Neutrophil (primary cell): ENCODE data around the gene PRMT3.
"Not testable (repeated sequence)": the region's sequence is repeated elsewhere in the genome, so short reads cannot be mapped to it uniquely, and the experiment has no call there.

ENCODE experiments used
- H3K27ac ChIP-seq: fragments of 200-600 bp; sonication (generic); 2 replicates; pipeline ENCODE4 v1.5.1; 2016; ENCODE audit warnings: mild to moderate bottlenecking, moderate library complexity
- H3K27me3 ChIP-seq: fragments of 200-600 bp; sonication (generic); 2 replicates; pipeline ENCODE4 v1.6.0; 2016; ENCODE audit warnings: mild to moderate bottlenecking
- H3K36me3 ChIP-seq: fragments of 200-600 bp; sonication (generic); 2 replicates; pipeline ENCODE4 v1.5.1; 2017
- H3K4me1 ChIP-seq, 2 experiments: fragments of 200-600 bp in 1 of 2; sonication (generic) in 1 of 2; 1 replicate in 1 of 2; 2 replicates in 1 of 2; pipeline versions ENCODE4 v1.5.1 to v1.6.1; 2013 to 2016; ENCODE audit warnings: low read depth in 1 of 2, low read length in 1 of 2, mild to moderate bottlenecking in 1 of 2, moderate library complexity in 1 of 2; ENCODE audit not compliant: control insufficient read depth in 1 of 2, insufficient read depth in 1 of 2
- H3K4me3 ChIP-seq, 2 experiments: fragments of 200-600 bp in 1 of 2; sonication (generic) in 1 of 2; 1 replicate in 1 of 2; 2 replicates in 1 of 2; pipeline ENCODE4 v1.5.1; 2013 to 2016; ENCODE audit warnings: low read depth in 1 of 2, low read length in 1 of 2, mild to moderate bottlenecking in 1 of 2, moderate library complexity in 1 of 2
- H3K9me3 ChIP-seq: fragments of 200-600 bp; sonication (generic); 2 replicates; pipeline ENCODE4 v1.5.1; 2016
- TF ChIP-seq, protein P1 (sequence below): fragments of 200-600 bp; sonication (generic); IDR thresholded peaks from 2 replicates; pipeline ENCODE4 v1.5.1; 2016; ENCODE audit warnings: antibody characterized with exemption

Gene PRMT3

DNA sequence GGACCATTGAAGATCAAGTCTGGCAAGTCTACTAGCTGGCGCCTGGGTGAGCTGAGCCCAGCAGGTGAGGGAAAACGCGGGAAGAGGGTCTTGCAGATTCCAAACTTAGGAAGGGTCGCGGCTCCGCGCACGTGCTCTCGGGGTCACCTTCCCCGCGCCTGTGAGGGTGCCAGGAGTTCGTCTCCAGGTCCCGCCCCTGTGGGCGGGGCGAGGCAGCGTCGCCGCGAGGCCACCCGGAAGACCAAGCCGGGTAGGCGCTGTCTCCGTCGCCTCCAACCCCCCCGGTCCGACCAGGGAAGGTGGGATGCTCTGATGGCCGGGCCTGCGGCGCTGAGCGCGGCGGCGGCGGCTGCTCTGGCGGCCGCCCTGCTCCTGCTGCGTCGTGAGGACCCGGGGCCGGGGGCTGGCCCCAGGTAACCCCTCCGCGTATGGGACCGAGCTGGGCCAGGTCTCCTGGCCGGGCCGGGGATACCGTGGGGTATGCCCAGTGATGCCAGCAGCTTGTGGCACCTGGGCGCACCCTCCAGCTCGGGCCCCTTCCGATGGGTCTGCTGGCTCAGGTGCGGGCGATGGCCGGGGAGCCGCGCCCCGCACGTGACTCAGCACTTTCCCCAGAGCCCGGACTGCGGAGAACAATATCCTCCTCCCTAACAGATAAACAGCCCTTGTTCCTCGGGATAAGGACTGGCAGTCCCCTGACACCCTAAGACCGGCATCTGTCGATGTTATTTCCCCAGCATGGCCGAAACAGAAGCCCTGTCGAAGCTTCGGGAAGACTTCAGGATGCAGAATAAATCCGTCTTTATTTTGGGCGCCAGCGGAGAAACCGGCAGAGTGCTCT, 23.8 kb upstream of the PRMT3 start, which contains the start of gene HTATIP2:
Gene HTATIP2, plus strand, starts transcription at position 215 of the 841 bp plus-strand sequence. Its CDS starts 524 bp downstream, at position 739.
- Histone ChIP-seq H3K4me3 (peak within 1 kb of the TSS; percentile 78 to 100), H3K9me3 (no peaks in the 10 kb centered on the region), H3K27me3 (no peaks in the 10 kb centered on the region), H3K36me3 (peaks cover 21% of the 10 kb centered on the region), H3K4me1 (peaks cover 18 to 40% of the 10 kb centered on the region in 2 experiments), H3K27ac (peak within 1 kb of the TSS; percentile 95)
- TF ChIP-seq, protein P1, sequence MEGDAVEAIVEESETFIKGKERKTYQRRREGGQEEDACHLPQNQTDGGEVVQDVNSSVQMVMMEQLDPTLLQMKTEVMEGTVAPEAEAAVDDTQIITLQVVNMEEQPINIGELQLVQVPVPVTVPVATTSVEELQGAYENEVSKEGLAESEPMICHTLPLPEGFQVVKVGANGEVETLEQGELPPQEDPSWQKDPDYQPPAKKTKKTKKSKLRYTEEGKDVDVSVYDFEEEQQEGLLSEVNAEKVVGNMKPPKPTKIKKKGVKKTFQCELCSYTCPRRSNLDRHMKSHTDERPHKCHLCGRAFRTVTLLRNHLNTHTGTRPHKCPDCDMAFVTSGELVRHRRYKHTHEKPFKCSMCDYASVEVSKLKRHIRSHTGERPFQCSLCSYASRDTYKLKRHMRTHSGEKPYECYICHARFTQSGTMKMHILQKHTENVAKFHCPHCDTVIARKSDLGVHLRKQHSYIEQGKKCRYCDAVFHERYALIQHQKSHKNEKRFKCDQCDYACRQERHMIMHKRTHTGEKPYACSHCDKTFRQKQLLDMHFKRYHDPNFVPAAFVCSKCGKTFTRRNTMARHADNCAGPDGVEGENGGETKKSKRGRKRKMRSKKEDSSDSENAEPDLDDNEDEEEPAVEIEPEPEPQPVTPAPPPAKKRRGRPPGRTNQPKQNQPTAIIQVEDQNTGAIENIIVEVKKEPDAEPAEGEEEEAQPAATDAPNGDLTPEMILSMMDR, result peak; percentile 27

DNA sequence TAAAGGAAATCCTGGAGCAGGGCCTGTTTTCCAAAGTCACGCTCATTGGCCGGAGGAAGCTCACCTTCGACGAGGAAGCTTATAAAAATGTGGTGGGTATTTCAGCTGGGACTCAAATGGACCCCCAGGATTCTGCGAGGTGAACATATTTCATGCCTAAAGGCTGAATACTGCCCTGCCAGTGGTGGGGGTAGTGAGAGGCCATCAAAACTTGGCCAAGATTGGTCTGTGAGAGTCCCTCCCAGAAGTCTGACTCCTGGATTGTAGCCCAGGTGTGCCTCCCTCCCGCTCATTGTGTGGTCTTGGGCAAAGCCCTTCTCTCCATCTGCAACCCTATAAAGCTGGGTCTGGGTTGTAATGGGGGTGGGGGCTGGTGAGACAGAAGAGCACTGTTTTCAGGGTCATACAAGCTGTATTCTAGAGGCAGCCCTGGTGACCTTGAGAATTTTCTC, 23.1 kb upstream of the PRMT3 start:
- Histone ChIP-seq H3K27ac (peak overlapping the region; percentile 95), H3K9me3 (no peaks in the 10 kb centered on the region), H3K4me1 (peaks cover 18 to 40% of the 10 kb centered on the region in 2 experiments), H3K36me3 (peaks cover 25% of the 10 kb centered on the region), H3K4me3 (peak overlapping the region; percentile 78 to 100), H3K27me3 (no peaks in the 10 kb centered on the region)
- TF ChIP-seq, protein P1, result no peak

DNA sequence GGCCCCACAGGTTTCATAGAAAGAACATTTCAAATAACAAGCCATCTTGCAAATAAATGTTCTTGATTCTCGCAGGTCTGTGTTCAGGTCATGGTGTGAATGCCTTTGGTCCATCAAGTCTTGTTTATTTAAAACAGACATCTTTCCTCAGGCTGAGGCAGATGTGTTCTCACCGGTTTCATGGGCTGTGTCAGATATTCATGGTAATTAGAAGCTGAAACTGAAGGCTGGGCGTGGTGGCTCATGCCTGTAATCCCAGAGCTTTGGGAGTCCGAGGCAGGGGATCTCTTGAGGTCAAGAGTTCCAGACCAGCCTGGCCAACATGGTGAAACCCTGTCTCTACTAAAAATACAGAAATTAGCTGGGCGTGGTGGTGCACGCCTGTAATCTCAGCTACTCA, 22.1 kb upstream of the PRMT3 start:
- not testable (repeated sequence) for H3K27me3 ChIP-seq, H3K4me3 ChIP-seq, H3K9me3 ChIP-seq, H3K27ac ChIP-seq
- H3K4me1 ChIP-seq, result peaks cover 18 to 36% of the 10 kb centered on the region in 2 experiments
- peaks cover 36% of the 10 kb centered on the region for H3K36me3 ChIP-seq

DNA sequence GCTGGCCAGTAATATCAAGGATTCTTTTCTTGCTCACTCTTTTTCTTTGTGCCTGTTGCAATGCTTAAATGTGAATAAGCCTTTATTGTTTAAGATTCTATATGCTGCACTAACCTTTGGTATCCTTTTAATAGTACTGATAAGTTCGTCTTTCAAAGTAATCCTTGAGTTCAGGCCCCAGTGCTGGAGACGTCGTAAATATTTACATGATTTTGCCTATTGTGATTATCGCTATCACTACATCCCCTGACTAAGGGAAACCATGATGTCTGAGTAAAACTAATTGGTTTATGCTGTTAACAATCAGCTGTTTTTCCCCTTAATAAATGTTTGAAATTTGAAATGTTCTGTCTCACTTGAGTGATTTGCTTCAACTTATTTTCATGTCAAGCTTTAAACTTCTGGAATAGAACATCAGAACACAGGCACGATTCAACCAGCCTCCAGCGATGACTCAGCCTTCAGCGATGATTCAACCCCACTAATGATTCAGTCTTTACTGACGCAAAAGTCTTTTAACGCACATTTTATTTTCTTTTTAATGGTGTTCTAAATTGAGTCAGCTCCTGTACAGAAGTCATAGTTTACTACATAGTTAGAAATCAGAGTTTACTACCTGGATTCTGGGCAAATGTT, 20.1 kb upstream of the PRMT3 start:
- H3K4me3 ChIP-seq, result no peak overlapping the region
- H3K27me3 ChIP-seq, result no peaks in the 10 kb centered on the region
- H3K4me1 ChIP-seq, result peaks cover 18 to 30% of the 10 kb centered on the region in 2 experiments
- TF ChIP-seq, protein P1, result no peak
- H3K27ac ChIP-seq, result no peak overlapping the region
- no peaks in the 10 kb centered on the region for H3K9me3 ChIP-seq
- peaks cover 56% of the 10 kb centered on the region for H3K36me3 ChIP-seq

DNA sequence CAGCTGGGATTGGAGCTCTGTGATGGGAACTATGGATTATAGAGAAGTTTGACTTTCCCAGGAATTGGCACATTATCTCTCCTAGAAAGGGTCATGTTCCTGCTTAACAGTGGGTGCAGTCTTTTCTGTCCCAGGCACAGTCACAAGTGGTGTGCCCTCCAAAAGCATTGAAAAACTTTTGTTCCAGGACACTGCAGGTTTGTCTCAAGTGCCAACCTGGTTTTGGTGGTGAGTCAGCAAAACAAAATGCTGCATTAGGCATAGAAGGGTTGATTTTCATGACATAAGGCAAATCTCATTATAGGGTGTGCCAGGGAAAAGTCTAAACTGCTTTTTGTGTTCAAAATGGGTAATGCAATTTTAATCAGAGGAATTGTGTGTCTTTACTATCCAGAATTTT, 19.1 kb upstream of the PRMT3 start:
- Histone ChIP-seq H3K4me3 (no peak overlapping the region), H3K27ac (no peak overlapping the region), H3K27me3 (no peaks in the 10 kb centered on the region), H3K36me3 (peaks cover 64% of the 10 kb centered on the region), H3K9me3 (no peaks in the 10 kb centered on the region), H3K4me1 (peaks cover 14 to 25% of the 10 kb centered on the region in 2 experiments)
- TF ChIP-seq, protein P1, result no peak

DNA sequence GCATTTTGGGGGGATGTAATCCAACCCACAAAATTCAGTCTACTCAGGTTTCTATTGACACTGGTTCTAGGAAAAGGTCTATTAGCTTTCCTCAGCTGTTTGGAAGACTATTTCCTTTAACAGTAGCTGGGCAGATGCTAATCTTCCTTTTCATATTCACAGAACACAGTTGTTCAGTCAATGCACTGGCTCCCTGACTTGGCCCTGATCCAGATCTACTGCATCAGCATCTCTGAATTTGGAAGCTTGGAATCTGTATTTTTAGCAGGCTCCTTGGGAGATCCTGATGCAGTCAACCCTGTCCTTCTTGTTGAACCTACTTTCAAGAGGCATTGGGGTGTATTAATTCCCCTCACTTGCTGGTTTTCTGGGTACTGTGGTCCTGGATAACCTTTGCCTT, 17.7 kb upstream of the PRMT3 start:
- H3K27me3 ChIP-seq, result no peaks in the 10 kb centered on the region
- H3K36me3 ChIP-seq, result peaks cover 73% of the 10 kb centered on the region
- no peaks in the 10 kb centered on the region for H3K9me3 ChIP-seq
- H3K4me1 ChIP-seq, result peaks cover 4 to 15% of the 10 kb centered on the region in 2 experiments
- TF ChIP-seq, protein P1, result no peak
- H3K27ac ChIP-seq, result no peak overlapping the region
- H3K4me3 ChIP-seq, result no peak overlapping the region
